Measurements from ENCODE around the gene CLDN14.

The CLDN14 gene

DNA sequence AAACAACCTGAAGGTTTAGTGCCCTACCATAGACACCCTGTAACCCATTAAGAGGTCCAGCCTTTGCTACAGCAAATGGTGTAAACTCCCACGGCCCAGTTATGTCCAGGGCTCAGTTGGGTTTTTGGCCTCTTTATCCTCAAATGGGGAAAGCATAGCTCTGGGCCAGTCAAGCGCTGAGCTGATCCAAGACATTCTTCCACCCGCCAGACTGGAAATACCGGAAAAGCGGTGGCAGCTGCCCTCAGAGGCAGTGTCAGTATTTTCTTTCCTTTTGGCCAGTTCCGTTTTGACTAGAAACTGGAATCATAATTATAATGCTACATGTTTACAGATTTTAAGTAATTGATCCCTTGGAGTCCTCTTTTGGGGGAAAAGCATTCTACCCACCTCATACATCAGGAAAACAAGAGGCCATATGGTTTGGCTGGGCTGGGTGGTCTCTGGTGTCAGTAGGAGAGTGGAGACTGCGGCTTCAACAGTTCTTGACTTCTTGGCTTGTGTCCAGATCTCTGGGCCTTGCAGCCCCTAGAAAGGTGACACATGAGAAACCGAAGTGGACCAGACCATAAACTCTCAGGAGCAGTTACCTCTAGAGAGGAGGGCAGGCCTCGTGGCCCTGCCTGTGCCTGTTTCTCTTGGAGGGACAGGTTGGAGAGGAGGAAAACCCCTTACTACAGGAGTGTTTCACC, 30.2 kb upstream of the CLDN14 start:
- DNase-seq (ENCODE audit: insufficient read length, low spot score) (no peak), FAIRE-seq (no peak)
- TF ChIP-seq POLR2A (IDR thresholded peaks at IDR 0.05; ENCODE audit: low read depth, low read length): no peak

DNA sequence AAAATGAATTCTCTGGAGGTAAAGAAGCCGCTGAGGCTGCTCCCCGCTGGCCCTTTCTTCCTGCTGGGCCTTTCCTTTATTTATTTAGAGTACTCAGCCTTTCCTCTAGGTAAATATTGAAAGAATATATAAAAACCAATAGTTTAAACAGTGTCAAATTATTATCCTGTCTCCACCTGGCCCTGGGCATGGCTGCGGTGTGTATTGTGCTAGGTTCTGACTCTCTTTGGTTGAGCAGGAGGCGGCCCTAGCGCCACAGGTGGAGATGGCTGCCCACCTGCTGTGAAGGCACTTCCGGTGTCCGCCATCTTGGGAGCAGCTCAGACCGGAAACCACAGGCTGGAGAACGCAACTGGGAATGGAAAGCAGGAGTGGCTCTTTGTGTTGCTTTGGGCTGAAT, 29.0 kb upstream of the CLDN14 start:
- no peak for TF ChIP-seq POLR2A (IDR thresholded peaks at IDR 0.05; ENCODE audit: low read depth, low read length)
- FAIRE-seq: no peak
- no peak for DNase-seq (ENCODE audit: insufficient read length, low spot score)

DNA sequence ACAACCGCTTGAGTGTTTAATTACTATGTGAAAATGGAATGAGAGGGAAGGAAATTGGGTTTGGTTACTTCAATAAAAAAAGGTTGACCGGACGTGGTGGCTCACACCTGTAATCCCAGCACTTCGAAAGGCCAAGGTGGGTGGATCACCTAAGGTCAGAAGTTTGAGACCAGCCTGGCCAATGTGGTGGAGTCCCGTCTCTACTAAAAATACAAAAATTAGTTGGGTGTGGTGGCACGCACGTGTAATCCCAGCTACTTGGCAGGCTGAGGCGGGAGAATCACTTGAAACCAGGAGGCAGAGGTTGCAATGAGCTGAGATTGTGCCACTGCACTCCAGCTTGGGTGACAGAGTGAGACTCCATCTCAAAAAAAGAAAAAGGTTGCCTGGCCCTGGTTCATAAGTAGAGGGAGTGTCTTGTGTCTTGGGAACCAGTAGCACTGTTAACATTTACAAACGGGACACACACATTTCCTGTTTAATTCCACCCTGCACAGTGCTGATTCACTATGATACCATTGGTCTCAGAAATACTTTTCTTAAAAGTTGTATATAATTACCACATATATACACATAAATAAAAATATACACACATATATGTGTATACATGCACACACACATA, 27.6 kb upstream of the CLDN14 start:
- FAIRE-seq: no peak
- TF ChIP-seq POLR2A (IDR thresholded peaks at IDR 0.05; ENCODE audit: low read depth, low read length): no peak
- DNase-seq (ENCODE audit: insufficient read length, low spot score): no peak

DNA sequence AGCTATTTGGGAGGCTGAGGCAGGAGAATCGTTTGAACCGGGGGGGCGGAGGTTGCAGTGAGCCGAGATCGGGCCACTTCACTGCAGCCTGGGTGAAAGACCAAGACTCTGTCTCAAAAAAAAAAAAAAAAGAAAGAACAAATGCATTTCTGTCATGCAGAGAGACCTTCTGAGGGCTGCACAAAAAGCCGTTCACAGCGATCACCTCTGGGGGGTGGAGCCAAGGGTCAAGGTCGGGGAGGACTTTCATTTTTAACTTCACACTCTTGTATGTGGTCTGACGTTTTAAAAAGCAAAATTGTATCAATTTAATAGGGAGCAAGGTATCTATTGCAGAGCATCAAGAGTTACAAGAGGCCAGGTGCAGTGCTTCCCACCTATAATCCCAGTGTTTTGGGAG, 26.6 kb upstream of the CLDN14 start:
- FAIRE-seq (no peak), DNase-seq (ENCODE audit: insufficient read length, low spot score) (no peak)
- no peak for TF ChIP-seq POLR2A (IDR thresholded peaks at IDR 0.05; ENCODE audit: low read depth, low read length)

DNA sequence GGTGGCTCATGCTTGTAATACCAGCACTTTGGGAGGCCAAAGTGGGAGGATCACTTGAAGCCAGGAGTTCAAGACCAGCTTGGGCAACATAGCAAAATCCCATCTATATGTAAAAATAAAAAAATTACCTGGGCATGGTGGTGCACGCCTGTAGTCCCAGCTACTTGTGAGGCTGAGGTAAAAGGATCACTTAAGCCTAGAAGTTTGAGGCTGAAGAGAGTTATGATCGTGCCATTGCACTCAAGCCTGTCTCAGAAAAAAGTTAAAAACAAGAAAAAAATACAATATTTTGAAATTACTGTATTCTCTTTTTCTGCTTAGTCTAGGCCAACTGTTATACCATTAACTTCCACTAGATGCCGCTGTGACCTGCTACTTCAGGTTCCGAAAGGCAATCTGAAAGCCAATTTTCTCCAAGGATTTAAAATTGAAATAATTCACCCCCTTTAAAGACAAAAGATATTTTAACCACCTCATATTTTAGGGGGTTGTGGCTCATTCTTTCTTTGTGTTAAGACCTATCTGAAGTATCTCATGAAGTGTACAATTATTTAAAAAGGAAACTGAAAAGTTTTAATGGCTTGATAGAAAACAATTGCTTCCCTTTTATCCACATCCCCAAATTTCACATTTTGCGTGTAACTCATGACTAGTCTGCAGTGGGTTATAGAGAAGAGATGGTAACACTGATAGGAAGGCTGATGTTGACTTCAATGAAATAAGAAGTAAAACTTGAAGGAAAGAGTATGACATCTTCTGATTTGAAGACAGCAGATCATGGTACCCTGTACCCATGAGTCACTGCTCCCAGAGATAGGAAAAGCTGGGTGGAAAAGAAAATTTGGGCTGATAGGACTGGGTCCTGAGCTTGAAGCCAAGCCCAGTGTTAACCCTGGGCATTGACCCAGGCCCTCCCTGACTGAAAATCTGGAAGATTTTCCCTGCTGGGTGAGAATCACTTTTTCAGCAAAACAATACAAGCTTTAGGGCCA, 24.4 kb upstream of the CLDN14 start:
- TF ChIP-seq POLR2A (IDR thresholded peaks at IDR 0.05; ENCODE audit: low read depth, low read length): no peak
- DNase-seq (ENCODE audit: insufficient read length, low spot score) (peak; percentile 26), FAIRE-seq (no peak)

DNA sequence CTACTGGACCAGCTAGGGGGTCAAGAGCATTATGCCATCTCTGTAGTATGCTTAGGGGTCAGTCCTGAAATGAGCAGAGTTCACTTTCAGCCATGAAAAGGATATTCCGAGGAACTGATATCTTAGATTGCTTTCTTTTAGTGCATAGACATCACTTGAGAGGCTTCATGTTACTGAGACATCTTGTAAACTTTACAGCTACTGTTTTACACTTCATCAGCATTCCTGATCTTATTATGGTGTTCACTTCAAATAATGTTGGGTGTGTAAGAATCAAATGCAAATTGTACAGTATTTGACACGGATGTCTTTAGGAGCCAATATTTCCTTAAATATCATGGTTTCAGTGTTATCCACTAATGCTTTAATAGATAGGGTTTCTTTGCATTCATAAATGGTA, 22.4 kb upstream of the CLDN14 start:
- no peak for TF ChIP-seq POLR2A (IDR thresholded peaks at IDR 0.05; ENCODE audit: low read depth, low read length)
- DNase-seq (ENCODE audit: insufficient read length, low spot score) (no peak), FAIRE-seq (no peak)

DNA sequence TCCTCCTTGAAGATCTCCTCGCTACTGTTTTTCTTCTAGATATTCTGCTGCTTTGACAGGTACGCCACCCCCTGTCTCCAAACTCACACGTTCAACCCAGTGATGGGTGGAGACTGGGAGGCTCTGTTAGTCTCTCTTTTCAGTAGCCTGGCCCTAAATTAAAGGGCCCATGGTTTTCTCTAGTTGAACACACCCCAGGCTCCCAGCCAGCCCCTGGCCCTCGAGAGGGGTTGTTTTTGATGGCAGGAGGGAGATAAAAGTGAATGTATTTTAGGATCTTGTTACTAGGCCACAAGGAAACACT, 21.6 kb upstream of the CLDN14 start:
- FAIRE-seq: no peak
- DNase-seq (ENCODE audit: insufficient read length, low spot score): no peak
- no peak for TF ChIP-seq POLR2A (IDR thresholded peaks at IDR 0.05; ENCODE audit: low read depth, low read length)

DNA sequence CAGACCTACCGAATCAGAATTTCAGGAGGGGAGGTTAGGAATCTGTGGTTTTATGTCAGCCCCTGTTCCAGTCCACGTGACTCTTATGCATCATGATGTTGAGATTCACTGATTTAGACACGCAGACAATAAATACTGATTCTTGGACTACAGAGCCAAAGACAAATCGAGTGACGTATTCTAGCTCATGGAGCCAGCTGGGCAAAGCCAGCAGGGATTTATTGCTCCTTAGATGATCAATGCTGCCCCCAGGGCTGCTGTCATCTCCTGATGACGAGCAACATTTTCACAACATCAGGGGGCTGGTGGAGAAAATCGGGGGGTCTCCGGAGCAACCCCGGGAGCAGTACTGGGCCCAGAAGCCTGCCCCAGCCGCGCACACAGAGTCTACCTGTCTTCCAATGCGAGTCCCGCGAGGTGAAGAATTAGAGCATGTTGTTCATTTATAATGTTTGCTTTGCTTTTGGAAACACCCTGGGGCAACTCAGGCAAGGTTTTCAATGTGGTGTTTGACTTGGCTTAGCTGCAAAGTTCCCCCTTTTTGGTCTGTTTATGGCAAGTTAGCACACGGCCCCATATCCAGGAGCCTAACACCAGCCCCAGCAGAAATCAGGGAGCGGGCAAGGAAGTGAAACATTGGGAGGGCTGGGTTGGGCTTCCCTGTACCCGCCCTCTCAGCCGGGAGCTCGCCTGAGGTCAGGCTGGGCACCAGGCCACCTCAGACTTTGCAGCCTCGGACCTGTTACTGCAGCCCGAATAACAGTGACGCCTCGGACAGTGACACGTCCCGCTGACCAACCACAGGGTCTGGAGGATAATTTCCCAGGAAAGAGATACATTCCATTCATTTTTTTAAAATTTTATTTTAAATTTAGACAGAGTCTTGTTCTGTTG, 19.9 kb upstream of the CLDN14 start:
- DNase-seq (ENCODE audit: insufficient read length, low spot score): no peak
- no peak for FAIRE-seq
- no peak for TF ChIP-seq POLR2A (IDR thresholded peaks at IDR 0.05; ENCODE audit: low read depth, low read length)

DNA sequence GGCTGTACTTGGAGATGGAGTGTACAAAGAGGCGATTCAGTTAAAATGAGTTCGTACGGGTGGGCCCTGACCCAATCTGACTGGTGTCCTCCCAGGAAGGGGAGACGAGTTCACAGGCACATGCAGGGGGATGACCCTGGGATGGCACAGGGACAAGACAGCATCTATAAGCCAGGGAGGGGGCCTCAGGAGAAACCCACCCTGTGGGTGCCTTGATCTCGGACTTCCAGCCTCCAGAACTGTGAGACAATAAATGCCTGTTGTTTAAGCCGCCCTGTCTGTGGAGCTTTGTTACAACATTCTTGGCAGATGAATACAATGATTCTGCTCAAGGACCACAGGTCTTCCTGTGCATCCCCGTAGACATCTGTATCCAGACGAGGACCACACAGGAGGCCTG, 14.6 kb upstream of the CLDN14 start:
- no peak for DNase-seq (ENCODE audit: insufficient read length, low spot score)
- FAIRE-seq: no peak

DNA sequence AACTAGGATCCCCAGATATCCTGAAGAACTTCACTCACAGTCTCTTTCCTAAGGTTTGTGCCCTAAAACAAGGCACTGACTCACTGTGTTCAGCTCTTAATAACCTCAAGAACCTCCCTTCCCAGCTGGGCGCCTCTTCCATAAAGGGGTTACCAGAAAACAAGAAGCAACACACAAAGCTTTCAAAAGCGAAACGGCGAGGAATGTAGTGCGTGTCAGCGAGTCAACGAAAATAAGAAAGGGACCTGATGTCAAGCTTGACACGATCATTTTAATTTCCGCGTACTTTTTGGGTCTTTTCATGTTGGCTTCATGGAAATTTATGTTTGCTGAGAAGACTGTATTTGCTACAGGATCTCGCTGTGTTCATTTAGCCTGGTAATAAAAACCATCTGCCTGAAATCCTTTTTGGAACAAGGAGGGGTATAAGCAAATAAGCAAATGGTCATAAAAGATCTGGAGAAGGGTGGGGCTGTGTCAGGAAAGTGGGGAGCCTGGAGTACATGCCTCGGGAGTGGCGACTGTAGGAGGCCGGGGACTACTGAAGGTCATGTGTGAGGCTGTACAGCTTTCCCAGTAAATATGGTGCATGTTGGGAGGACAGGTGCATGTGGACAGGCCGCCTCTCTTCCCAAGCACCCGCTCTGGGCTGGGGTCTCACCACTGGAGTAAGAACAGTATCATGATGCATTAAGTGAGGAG, 11.4 kb upstream of the CLDN14 start:
- TF ChIP-seq POLR2A (IDR thresholded peaks at IDR 0.05; ENCODE audit: low read depth, low read length): no peak
- DNase-seq (ENCODE audit: insufficient read length, low spot score) (no peak), FAIRE-seq (no peak)

More for the DNA sequence above, 14.6 kb upstream of the CLDN14 start:
- TF ChIP-seq POLR2A (IDR thresholded peaks at IDR 0.05; ENCODE audit: low read depth, low read length): no peak

DNA sequence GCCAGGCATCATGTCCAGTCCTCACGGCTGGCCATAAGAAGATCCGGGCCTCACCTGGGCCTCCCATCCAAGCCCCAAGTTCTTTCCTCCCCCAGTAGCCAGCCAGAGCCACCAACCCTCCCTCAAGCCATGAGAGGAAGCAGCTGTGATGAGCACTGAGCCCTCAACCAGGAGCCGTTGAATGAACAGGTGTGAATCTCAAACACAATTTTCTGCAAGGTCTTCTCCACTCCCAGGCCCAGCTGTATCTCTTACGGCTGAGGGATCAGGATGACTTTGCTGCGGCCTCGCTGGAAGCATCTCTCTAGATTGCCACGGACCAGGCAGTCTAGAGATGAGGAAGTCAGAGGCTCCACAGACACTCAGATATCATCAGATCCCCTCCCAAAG, 9.8 kb upstream of the CLDN14 start:
- no peak for DNase-seq (ENCODE audit: insufficient read length, low spot score)
- no peak for TF ChIP-seq POLR2A (IDR thresholded peaks at IDR 0.05; ENCODE audit: low read depth, low read length)
- no peak for FAIRE-seq

DNA sequence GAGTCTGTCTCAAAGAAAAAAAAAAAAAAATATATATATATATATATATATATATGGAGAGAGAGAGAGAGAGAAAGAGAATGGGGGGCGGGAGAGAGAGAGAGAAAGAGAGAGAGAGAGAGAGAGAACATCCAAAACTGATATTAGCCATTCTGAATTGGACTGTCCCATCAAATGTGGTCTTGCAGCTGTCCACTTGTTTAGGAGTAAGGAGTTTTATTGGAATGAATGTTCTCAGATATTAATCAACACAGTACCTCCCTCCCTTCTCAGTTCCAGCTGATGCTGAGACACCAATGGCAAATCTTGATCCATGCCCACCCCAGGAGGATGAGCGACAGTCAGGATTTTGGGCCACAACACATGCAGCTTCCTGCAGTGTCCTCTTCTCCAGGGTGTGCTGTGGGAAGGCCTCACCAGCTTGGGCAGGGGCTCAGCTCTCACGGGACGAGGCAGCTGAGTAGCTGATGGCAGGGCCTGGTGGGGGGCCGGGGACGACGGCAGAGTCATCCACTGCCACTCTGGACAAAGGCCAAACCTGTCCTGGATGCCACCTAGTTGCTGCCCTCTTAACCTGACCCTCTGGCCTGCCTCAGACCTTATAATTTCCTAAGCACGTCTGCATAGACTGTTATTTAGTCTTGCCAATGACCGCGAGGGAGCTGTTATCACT, 9.3 kb upstream of the CLDN14 start:
- TF ChIP-seq POLR2A (IDR thresholded peaks at IDR 0.05; ENCODE audit: low read depth, low read length): no peak
- FAIRE-seq: no peak
- DNase-seq (ENCODE audit: insufficient read length, low spot score): no peak
